ENCODE results near the gene QSOX1.
A peak's percentile ranks its signal among the peaks of the same experiment; 100 is the strongest.

The QSOX1 gene

DNA sequence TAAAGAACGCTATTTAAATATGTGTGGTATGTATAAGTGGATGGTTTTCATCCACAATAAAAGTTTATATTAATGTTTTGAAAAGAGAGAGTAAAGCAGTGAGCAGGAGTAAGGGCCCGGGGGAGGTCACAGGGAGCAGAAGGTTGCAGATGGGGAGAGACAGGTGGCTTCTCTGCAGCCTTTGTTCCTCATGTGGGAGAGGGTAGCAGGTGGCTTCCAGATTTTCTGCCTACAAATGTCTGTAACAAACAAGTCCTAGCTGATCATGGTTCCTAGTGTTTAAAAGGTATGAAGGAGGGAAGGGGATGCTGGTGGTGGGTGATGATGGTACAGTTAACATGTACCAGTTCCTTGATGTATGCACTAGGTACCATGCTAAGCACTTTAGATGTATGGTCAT, 18.8 kb downstream of the QSOX1 start:
- DNase-seq: no peak

DNA sequence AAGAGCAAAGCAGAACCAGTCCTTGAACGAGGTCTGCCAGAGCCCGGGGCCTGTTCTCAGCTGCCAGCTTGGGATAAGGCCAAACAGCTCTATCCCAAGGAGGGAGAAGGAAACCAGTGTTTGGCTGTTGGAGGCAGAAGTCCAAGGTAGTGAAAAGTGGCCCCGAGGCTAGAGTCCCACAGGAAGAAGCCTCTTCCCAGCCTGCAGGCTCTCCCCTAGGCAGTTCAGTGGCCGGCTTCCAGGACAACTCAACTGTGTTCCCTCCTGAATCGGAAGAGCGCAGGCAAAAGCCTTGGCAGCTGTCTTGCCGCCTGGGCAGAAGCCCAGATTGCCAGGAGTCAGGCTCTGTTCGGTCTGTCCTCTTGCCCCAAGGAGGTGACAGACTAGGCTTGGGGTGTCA, 19.3 kb downstream of the QSOX1 start:
- no peak for DNase-seq

DNA sequence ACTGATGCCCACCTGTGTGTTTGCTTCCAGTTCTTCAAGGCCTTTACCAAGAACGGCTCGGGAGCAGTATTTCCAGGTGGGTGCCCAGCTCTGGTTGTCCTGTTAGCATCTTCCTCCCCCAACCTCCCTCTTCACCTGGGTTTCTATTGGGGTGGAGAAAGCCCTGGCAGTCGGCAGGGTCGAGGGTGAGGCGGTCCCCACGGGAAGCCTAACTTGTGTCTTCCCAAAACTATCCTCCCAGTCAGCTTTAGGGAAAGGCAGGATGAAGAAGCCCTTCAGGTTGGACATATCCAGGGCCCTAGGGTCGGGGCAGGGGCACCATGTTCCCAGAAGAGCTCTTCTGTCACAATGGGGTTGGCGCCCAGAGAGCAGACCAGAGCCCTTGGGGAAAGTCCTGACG, 20.6 kb downstream of the QSOX1 start:
- no peak for DNase-seq

DNA sequence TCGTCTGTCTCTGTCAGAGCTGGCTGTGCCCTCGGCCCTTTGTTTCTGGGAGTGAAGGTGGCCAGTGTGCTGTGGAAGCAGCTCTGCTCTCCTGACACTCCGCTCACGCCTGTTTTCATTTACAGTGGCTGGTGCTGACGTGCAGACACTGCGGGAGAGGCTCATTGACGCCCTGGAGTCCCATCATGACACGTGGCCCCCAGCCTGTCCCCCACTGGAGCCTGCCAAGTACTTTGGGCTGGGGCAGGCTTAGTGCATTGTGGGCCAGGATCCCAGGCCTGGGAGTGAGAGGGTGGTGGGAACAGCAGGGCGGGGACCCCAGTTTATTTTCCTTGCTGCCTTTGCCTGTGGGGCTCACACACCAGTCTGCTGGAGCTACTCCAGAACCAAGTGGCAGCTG, 21.1 kb downstream of the QSOX1 start:
- DNase-seq: no peak

DNA sequence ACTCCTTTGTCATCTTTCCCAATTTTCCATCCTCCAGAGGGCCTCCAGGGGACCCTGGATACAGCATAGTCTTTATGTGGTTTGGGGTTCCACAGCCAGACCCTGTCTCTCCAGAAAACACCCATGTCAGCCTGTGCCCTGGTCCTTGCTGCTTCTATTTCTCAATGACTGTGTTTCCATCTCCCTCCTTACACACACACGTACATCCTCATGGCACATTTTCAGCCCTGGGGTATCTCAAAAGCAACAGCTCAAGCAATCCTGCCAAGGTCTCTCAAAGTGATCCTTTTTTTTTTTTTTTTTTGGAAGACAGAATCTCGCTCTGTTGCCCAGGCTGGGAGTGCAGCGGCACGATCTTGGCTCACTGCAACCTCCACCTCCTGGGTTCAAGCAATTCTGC, 22.3 kb downstream of the QSOX1 start:
- no peak for DNase-seq

DNA sequence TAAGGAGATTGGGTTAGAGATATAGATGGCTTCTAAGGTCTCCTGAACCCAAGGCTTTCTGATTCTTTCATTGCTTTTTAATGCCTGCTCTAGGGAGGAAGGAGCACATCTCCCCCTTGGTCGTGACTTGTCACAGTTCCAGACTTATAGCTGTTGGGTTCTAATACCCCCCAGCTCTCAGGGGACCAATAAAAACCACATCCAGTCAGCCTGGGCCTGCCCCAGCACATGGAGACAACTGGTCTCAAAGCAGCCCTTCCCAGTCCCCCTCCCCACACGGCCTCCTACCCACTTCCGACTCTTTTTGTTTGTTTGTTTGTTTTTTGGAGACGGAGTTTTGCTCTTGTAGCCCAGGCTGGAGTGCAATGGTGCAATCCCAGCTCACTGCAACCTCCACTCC, 23.3 kb downstream of the QSOX1 start:
- DNase-seq: no peak

DNA sequence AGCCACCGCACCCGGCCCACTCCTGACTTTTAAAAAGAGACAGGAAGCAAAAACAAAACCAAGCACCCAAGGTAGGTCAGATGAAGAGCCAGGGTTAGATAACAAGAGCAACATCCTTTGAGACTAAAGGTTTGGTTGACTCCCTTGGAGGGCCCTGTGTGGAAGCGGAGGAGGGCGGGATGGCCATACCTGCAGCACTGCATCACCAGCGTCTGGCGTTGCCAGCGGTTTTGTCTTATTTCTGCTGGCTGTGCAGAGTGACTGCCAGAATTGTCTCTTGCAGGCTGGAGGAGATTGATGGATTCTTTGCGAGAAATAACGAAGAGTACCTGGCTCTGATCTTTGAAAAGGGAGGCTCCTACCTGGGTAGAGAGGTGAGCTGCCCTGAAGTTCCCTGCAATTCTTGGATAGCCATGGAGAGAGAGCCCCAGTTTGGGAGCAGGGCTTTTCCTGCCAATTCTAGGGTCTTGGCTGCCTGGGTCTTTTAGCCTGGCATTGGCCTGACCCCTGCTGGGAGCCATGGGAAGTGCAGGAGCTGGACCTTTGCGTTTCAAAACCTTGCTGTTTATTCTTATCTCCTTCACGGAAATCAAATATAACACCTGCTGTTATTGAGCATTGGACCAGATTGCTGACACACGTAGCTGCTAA, 24.0 kb downstream of the QSOX1 start:
- DNase-seq: peak; percentile 50

DNA sequence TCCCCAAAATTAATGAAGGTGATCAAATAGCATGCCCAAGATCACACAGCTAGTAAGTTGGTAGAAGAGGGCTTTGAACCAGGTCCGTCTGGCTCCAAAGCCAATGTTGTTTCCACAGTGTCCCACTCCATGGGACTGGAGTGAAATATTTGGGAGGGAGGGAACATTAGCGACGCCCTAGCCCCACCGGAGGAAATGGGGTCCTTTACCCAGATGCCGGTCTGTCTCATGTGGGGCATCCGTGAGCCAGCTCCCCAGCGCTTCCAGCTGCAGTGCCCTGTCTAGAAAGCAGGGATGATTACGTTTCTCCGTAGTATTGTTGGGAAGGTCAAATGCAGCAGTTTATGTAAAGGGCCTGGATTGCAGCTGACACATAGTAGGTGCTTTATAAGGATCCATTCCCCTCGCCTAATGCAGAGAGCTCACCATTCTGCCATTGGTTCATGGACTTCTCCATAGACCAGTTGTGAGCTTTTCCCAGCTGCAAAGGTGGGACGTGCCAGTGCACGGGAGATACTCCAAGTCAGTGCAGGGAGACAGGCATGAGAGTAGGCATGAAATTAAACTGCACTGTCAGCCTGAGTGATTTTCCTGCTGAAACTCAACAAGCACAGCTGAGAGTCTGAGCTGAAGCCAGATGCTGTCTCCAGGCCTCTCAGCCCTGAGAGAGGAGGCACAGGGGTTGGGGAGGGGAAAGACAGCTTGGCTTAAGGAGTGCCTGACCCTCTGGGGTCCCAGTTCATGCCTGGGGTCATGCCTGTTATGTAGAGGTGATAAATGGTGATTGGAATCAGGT, 24.7 kb downstream of the QSOX1 start:
- no peak for DNase-seq

DNA sequence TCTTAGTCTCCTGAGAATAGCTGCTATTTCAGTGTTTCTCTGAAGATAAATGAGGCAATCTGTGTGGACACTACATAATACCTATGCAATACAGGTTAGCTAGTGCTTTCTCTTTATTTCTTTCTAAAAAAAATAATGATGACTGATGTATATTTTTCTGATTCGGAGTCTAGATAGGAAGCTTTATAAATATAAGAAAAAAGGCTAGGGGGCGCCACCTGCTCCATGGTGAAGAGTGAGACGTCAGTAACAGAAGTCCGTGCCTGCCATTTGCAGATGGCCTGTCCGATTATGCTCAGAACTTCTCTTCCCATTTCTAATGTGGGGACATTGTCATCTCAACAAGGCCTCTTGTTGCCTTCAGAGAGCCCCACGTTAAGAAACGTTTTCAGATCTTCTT, 26.4 kb downstream of the QSOX1 start:
- DNase-seq: no peak

DNA sequence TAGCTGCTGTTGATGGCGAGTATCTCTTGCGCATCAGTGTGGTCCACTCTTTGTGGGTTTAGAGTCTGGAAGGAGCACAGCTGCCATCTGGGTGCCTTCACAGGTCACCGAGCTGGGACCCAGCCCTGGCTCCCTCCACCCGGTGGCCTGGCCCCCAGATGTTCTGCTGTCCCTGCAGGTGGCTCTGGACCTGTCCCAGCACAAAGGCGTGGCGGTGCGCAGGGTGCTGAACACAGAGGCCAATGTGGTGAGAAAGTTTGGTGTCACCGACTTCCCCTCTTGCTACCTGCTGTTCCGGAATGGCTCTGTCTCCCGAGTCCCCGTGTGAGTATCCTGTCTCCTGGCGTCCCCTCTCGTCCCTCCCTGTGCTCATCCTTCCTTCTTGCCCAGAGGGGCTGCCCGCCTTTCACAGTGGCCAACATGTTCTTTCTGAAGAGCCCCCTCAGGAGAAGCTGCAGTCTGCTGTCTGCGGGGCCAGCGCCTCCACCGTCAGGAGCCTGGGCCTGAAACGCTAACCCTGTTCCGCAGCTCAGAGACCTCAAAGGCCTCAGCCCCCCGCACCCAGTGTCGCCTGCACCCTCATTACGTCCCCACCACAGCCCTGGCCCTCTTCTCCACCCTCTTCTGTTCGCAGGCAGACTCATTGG, 27.4 kb downstream of the QSOX1 start:
- no peak for DNase-seq

DNA sequence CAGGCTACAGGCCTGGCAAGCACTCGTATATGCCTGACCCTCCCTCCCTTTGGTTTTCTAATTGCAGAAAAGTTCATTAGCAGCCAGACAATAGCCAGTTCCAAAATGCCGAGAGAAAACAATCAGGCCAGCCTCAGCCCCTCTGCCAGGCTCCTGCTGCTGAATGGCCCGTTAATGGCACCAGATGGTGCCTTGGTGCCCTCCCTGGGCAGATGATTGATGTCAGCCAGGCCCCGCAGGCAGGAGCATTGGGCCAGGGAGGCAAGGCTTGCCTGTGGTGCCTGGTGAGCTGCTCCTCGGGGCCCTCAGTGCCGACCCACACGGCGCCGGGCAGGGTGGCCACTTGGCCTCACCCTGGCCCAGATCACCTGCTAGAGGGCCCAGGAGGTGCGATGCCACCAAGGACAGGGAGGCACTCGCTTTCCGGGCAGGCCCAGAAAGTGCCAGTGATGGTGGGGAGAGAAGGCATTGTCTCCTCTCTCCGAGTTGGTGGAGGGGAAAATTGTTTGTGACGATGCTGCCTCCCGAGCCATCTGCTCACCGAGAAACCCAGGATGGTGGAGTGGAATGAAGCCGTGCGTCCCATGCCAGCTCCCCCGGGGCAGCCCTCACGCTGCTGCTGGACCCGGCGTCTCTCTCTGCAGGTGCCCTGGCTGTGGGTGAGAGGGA, 28.1 kb downstream of the QSOX1 start:
- no peak for DNase-seq

DNA sequence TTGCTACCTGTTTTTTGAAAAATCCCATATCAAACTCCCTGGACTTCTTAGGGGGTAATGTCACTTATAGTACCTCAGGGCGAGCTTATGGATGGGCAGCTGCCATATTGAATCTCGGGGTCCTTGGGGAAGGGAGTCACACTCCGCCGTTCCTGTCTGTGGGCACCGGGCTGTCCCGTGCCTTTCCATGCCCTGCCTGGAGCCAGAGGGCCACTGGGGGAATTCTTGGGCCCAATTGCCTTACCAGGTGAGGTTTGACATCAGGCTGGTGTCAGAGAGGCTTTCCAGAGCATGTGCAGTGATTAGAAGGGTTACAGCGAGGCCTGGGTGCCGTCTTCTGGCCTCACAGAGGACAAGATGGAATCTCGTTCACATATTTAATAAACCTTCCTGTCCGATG, 28.8 kb downstream of the QSOX1 start:
- no peak for DNase-seq

DNA sequence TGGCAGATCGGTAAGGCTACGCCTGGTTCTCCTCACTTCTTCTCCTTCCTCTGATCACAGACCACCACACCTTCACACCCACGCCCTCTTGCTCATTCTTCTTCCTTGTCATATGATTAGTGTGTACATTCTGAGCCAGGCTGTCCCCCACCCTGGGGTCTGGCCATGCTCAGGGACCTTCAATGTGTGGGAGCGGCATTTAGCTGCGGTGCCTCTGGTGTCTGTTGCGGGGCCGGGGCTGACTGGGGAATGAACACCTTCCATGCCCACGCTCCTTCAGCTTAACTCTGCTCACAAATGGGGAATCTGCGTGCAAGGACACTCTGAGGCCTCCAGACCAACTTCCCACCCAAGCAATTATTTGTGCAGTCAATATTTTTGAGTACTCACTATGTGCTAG, 29.4 kb downstream of the QSOX1 start:
- DNase-seq: no peak

DNA sequence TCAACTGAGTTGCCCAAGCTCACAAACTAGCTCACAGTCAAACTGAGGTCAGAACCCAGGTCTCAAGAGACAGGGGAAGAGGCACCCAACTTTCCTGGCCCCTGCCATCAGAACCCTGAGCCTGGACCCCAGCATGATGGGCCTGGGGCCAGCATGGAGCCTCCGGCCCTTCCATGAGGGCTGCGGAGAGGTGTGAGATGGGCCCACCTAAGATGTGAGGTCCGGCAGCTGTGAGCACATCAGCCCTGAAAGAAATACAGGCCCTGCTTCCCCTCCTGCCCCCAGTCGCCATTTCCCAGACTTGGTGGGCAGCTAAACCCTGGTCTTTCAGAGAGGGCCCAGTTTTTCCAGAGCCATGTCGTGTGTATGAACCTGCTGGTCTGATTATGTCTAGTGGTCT, 30.6 kb downstream of the QSOX1 start:
- no peak for DNase-seq

DNA sequence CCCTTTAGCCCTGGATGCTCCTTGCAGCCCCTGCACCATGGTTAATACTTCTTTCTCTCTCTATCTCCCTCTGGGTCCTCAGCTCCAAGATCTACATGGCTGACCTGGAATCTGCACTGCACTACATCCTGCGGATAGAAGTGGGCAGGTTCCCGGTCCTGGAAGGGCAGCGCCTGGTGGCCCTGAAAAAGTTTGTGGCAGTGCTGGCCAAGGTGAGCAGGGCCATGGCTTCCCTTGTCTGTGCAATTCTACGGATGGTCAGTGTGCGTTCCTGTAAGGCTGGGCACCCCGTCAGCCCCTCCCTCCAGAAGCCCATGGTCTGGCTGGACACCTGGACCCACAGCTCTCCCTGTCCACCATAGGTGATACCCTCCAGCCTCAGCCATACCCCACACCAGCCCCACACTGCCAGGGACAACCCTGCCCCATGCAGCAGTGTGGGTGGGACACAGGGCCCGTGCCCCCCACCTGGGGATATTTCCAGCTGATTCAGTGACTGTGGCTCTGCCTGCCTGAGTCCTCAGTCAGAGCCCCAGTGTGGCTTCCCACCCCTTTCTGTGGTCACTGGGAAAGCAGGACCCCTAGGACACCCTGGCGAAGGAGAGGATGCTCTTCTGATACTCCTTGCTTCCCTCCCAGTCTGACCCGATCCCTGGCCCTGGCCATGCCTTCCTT, 31.4 kb downstream of the QSOX1 start:
- no peak for DNase-seq

DNA sequence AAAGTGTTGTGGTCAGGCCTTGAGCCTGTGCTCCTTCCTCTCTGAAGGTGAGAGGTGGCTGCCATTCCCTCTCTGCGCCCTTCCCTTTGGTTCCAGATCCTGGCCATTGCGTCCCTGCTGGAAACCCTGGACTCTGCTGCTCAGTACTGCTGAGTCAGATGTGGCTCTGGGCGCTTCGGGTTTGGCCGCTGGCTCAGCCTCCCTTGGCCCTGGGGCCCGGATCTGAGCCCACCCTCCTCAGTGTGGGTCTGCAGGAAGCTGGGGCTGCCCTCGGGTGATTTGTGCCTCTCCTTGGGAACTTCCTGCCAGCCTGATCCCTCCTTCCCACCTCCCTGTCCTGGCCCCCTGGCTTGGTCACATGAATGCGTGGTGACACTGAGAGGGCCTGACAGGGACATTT, 32.2 kb downstream of the QSOX1 start:
- no peak for DNase-seq

DNA sequence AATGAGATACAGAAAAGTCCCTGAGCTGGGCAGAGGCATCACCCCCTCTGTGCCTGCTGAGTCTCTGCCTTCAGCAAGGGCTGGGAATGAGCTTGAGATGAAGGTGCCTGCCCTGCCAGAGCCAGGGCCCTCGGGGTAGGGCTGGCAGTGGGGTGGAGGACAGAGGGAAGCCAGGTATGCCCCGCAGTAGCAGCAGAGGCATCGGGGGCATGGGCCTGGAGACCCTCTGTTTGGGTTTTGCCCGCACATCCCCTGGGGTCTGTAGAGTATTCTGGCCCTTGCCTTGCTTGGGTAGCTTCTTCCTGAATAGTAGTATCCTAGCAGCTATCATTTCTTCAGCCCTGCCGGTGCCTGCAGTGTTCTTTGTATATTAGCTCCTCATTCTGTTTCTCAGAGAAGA, 33.0 kb downstream of the QSOX1 start:
- DNase-seq: no peak

DNA sequence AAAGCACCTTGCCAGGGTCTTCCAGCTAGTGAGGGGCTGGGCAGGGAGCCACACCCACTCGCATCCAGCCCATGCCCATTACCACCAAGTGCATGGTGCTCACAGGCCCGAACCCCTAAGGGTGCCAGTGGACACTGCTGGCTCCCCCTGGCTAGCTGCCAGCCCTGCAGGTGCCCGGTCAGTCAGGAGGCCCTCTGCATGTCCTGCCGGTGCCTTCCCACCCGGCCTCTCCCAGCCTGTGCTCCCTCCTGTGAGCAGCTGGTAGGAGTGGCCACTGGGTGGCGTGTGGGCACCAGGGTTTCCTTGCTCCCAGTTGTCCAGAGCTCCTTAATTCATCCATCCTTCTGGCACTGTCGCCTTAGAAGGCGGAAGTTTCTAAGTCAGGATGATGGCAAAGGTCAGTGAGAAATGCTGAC, 33.4 kb downstream of the QSOX1 start:
- no peak for DNase-seq

DNA sequence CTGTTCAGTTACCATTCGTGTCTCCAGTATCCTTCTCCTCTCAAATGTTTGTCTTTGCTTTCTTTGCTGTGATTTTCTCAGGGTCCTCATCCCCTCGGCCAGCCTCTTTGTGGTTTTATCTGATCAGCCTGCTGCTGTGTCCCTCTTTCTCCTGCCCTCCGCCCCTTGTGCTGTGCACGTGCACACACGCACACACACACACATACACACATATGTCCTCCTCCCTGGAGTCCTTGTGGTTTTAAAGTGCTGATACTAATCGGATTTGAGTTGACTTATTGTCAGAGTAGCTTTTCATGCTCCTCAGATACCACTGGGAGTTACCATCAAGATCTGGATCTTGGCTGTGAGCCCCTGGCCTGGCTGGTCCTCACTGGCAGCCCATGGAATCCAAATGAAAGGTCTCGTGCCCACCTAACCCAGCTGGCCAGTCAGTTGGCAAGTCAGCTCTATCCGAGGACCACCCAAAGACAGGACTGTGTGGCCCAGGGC, 34.1 kb downstream of the QSOX1 start:
- DNase-seq: no peak

DNA sequence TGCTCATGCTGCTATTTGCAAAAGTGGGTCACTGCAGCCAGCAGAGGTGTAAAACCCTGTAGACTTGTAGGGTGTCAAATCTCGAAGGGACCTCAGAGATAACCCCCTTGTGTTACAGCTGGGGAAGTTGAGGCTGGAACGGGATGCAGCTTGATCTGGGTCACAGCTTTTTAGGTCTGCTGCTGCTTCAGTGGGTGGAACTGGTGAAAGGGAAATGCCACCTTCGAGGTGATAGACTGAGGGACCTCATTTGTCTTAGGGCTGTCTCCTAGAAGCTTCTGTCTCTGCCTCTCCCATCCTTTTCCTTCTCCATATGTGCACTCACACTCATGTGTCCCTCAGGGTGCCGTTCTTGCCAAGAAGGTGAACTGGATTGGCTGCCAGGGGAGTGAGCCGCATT, 35.4 kb downstream of the QSOX1 start:
- no peak for DNase-seq

DNA sequence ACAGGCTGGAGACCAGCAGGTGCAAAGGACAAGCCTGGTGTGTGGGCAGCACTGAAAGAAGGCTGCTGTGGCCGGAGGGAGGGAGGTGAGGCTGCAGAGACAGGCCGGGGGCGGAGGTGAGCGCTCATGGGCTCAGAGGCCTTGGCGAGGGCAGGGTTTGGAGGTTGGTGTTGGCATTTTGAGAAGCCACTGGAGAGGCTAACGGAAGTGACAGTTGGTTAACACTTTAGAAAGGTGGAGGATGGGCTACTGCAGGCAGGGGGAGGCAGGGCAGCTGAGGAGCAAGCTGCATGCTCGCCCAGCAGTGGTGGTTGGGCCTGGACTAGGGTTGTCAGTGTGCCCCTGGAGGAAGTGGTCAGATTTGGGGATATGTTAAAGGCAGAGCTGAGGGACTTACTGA, 37.5 kb downstream of the QSOX1 start:
- DNase-seq: no peak

DNA sequence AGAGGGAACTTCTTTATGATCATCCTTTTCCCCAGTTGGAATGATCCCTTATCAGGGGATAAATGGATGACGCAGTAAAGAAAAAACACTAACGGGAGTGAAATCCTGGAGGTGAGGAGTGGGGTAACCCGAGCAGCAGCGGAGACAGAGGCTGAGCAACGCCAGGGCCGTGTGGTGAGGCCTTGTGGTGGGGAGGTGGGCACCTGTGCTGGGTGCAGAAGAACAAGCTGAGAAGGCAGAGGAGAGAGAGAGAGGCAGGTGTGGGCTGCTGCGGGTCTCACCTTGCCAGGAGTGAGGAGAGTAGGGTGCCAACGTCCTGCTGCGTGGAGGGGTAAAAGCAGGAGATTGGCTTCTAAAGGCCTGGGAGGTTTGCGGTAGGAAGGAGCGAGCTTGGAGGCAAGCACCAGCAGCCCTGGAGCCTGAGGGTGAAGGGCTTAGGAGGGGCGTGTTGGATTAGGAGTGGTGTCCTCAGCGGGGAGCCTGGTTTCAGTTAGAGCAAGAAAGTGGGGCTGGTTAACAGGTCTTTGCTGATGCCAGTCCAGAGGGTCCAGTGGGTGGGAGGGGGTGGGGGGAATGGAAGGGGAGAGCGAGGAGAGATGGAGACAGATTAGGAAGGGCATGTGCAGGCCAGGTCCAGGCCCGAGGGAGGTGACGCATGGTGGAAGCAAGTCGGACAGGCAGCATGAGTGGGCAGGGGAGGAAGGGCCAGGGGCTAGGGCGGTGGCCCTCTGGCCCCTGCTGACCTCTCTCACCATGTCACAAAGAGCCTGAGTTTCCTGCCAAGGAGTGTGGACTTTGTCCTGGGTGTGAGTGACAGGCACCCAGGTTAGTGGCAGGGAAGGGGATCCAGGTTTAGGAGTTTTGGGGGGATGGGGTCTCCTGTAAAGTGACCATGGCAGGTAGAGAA, 38.7 kb downstream of the QSOX1 start:
- no peak for DNase-seq

Data from activated CD4-positive, alpha-beta T cell treated with anti-CD3 and anti-CD28 coated beads for 1 hour (primary cell).